Large intestine (tissue), 3 donors: Measurements from ENCODE around the gene CYTH4. TPM values are rescaled to one million over a fixed set of nuclear protein-coding genes. Genes with fewer than 3 reads are reported as not detected.

Experiments
- DNase-seq, 2 donors: peaks; one replicate each; pipeline versions ENCODE4 v3.0.0 to v3.0.0-alpha.2; 2013
- H3K27ac ChIP-seq: one replicate; pipeline ENCODE4 v1.5.1; 2013; ENCODE audit warnings: low read length
- H3K27me3 ChIP-seq: 2 replicates; pipeline ENCODE4 v1.6.1; 2013; ENCODE audit warnings: low read length; ENCODE audit not compliant: control insufficient read depth, insufficient read depth
- H3K36me3 ChIP-seq: 2 replicates; pipeline ENCODE4 v1.6.1; 2013; ENCODE audit warnings: low read length; ENCODE audit not compliant: control insufficient read depth, insufficient read depth
- H3K4me1 ChIP-seq: one replicate; pipeline ENCODE4 v1.6.1; 2013; ENCODE audit warnings: low read length; ENCODE audit not compliant: control insufficient read depth, insufficient read depth
- H3K4me3 ChIP-seq: one replicate; pipeline ENCODE4 v1.5.1; 2013; ENCODE audit warnings: low read length
- H3K9me3 ChIP-seq: one replicate; pipeline ENCODE4 v1.6.1; 2013; ENCODE audit warnings: mild to moderate bottlenecking, low read depth, low read length, moderate library complexity; ENCODE audit not compliant: control insufficient read depth
- WGBS: methylation state at CpG from one replicate; pipeline ENCODE4 v1.1.5; 2013; ENCODE audit warnings: low lambda C conversion rate; ENCODE audit not compliant: insufficient coverage; 5-methylcytosine and 5-hydroxymethylcytosine counted together
- polyA plus RNA-seq: library from polyadenylated mRNA; unstranded; fragments of 120-200 nt; gene quantifications from one replicate; pipeline ENCODE4 v1.2.1, GENCODE V29; 2013

The CYTH4 gene
- polyA plus RNA-seq, 1 donor: 4.3 TPM

GRCh38 chr22:37281195-37281594, 1.1 kb upstream of the CYTH4 start:
- no CpG with 5 or more reads among the region's 7 CpGs for WGBS
- no peak for DNase-seq
- no peak overlapping the region for H3K27ac ChIP-seq
- H3K4me1 ChIP-seq: no peaks in the 10 kb centered on the region
- H3K9me3 ChIP-seq: no peaks in the 10 kb centered on the region
- peaks cover 14% of the 10 kb centered on the region for H3K27me3 ChIP-seq
- H3K4me3 ChIP-seq: no peak overlapping the region
- no peaks in the 10 kb centered on the region for H3K36me3 ChIP-seq

DNA sequence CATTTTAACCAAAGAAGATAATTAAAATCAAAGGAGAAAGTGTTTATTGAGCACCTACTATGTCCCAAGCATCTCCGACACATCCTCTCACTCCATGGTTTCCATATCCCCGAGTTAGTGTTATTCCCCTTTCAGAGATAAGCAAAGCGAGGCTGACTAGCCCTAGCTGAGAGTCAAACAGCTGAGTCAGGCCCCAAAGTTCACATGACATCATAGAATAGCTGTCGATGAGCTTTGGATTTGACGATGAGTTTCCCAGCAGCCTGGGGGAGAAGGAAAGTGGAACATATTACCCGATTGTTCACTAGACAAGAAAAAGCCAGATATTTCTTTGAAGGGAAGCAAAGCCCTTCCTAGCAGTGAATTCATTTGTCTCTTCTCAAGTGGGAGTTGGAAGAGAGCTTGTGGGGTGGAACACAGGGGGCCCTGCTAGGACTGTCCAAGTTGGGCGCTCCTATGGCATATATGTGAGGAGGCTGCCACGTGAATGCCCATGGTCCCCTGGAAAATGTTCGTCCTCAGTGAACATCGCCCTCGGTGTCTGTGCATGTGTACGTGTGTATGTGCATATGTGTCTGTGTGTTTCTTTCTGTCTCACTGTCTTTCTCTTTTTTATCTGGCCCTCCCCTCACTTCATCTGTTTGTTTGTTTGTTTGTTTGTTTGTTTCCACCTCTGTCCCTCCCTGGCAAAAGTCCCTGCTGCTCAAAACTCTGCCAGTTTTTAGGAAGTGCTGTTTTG, 493 bp upstream of the CYTH4 start:
- Histone ChIP-seq H3K9me3 (no peaks in the 10 kb centered on the region), H3K4me1 (no peaks in the 10 kb centered on the region), H3K27me3 (peaks cover 14% of the 10 kb centered on the region), H3K36me3 (no peaks in the 10 kb centered on the region), H3K27ac (no peak overlapping the region), H3K4me3 (no peak overlapping the region)
- no CpG with 5 or more reads among the region's 12 CpGs for WGBS
- DNase-seq: no peak

DNA sequence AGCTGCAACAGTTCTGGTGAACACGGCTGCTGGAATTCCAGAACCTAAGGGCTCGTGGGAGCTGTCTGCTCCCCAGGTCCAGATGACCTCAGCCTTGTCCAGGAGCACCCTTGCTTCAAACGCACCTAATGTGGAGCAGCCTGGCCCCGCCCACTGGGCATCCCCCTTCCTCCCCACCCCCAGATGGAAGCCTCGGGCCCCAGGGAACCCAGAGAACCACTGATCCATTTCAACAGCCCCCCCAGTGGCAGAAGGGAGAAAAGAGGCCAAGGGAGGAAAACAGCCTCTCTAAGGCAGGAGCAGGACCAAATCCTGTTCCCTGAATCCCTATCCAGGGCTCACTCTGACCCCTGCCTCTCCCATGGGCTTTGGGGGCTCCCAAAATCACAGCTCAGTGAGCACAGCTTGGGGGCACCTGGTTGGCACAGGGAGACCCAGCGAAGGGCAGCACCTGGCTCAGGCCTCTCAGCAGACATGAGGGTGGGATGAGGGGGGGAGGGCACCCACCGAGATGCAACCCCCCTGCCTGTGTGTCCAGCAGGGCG, 1.2 kb downstream of the CYTH4 start:
- Histone ChIP-seq H3K4me1 (no peaks in the 10 kb centered on the region), H3K27ac (no peak overlapping the region), H3K4me3 (peak overlapping the region; percentile 13), H3K36me3 (no peaks in the 10 kb centered on the region), H3K9me3 (no peaks in the 10 kb centered on the region), H3K27me3 (peaks cover 8% of the 10 kb centered on the region)
- no peak for DNase-seq
- WGBS: no CpG with 5 or more reads among the region's 8 CpGs

DNA sequence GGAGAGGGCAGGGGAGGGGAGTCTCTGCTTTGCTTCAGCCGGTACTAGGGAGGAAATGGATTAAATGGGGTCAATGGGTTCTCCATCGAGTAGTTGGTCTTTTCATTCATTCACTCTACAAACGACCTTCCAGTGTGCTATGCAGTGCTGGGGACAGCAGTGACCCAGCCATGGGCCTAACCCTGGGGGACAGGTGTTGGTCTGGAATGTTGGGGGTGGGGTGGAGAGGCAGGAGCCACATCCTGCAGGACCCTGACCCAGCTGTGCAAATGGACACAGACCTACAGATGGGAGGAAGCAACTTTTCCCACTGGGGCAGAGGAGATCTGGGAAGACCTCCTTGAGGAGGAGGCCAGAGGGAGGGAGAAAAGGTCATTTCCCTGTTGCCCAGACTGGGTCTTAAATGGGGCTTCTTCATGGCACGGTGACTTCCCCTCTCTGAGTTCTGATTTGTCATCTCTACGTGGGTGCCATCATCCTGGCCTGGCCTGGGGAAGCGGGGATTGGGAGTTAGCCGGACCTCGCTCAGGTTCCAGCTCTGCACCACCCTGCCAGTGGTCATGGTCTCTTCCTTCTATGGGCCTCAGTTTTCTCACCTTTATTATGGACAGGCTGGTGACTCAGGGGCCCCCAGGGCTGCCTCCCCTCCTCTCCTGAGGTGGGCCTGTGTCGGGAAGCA, 2.0 kb downstream of the CYTH4 start:
- H3K4me1 ChIP-seq: no peaks in the 10 kb centered on the region
- no peaks in the 10 kb centered on the region for H3K9me3 ChIP-seq
- no CpG with 5 or more reads among the region's 9 CpGs for WGBS
- H3K4me3 ChIP-seq: no peak overlapping the region
- no peaks in the 10 kb centered on the region for H3K36me3 ChIP-seq
- peaks cover 8% of the 10 kb centered on the region for H3K27me3 ChIP-seq
- no peak for DNase-seq
- H3K27ac ChIP-seq: no peak overlapping the region

- no peaks in the 10 kb centered on the region for H3K9me3 ChIP-seq
- H3K4me3 ChIP-seq: no peak overlapping the region
- H3K27ac ChIP-seq: no peak overlapping the region
- no peaks in the 10 kb centered on the region for H3K36me3 ChIP-seq
- H3K27me3 ChIP-seq: peaks cover 8% of the 10 kb centered on the region
- no CpG with 5 or more reads among the region's 14 CpGs for WGBS
- no peak for DNase-seq
- H3K4me1 ChIP-seq: no peaks in the 10 kb centered on the region
Observed at GRCh38 chr22:37284805-37285355, 2.6 kb downstream of the CYTH4 start.

DNA sequence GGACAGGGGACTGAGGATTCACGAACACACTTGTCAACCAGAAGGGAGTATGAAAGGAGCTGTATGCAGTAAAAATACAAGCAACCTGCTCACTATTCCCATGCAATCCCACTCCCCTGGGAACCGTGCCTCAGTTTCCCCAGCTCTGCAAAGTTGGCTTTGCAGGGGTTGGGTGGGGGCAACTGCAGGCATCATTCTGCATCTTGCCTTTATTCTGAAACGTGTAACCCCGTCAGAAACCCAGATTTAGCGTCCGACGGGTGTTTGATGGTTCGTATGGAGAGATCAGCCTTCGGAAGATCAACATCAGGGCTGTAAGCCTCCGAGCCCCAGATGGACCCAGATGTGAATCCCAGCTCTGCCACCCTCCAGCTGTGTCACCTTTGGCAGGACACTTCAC, 3.6 kb downstream of the CYTH4 start:
- DNase-seq: no peak
- peaks cover 8% of the 10 kb centered on the region for H3K27me3 ChIP-seq
- WGBS: no CpG with 5 or more reads among the region's 10 CpGs
- no peaks in the 10 kb centered on the region for H3K9me3 ChIP-seq
- H3K4me1 ChIP-seq: no peaks in the 10 kb centered on the region
- H3K27ac ChIP-seq: no peak overlapping the region
- no peak overlapping the region for H3K4me3 ChIP-seq
- no peaks in the 10 kb centered on the region for H3K36me3 ChIP-seq

GRCh38 chr22:37287550-37287951, 5.2 kb downstream of the CYTH4 start:
- DNase-seq: no peak
- H3K4me3 ChIP-seq: no peak overlapping the region
- H3K27ac ChIP-seq: no peak overlapping the region
- WGBS: no CpG with 5 or more reads among the region's 10 CpGs
- H3K9me3 ChIP-seq: no peaks in the 10 kb centered on the region
- H3K4me1 ChIP-seq: no peaks in the 10 kb centered on the region
- peaks cover 4% of the 10 kb centered on the region for H3K27me3 ChIP-seq
- no peaks in the 10 kb centered on the region for H3K36me3 ChIP-seq

- Histone ChIP-seq H3K4me1 (no peaks in the 10 kb centered on the region), H3K27me3 (no peaks in the 10 kb centered on the region), H3K27ac (no peak overlapping the region), H3K9me3 (no peaks in the 10 kb centered on the region), H3K4me3 (no peak overlapping the region), H3K36me3 (no peaks in the 10 kb centered on the region)
- WGBS: no CpG with 5 or more reads among the region's 7 CpGs
- DNase-seq: no peak
Observed at GRCh38 chr22:37288521-37288920, 6.2 kb downstream of the CYTH4 start.

GRCh38 chr22:37289156-37289735, 6.9 kb downstream of the CYTH4 start:
- H3K4me3 ChIP-seq: no peak overlapping the region
- H3K27ac ChIP-seq: no peak overlapping the region
- WGBS: no CpG with 5 or more reads among the region's 7 CpGs
- no peaks in the 10 kb centered on the region for H3K4me1 ChIP-seq
- H3K9me3 ChIP-seq: no peaks in the 10 kb centered on the region
- no peaks in the 10 kb centered on the region for H3K36me3 ChIP-seq
- H3K27me3 ChIP-seq: no peaks in the 10 kb centered on the region
- DNase-seq: no peak

DNA sequence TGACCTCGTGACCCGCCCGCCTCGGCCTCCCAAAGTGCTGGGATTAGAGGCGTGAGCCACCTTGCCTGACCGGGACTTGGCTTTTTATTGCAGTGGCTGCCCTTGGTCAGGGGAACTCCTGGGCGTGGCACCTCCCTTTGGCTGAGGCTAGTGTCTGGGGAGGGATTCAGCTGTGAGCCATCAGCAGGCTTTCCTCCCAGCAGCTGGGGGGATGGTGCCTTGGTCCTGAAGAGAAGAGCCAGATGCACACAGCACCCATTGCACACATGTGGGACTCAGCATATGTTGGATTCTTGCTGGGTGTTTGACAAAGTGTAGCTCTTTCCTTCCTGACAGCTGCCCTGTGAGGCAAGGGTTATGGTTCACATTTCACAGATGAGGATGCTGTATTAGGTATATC, 8.4 kb downstream of the CYTH4 start:
- H3K4me1 ChIP-seq: no peaks in the 10 kb centered on the region
- H3K9me3 ChIP-seq: no peaks in the 10 kb centered on the region
- H3K27ac ChIP-seq: no peak overlapping the region
- no peaks in the 10 kb centered on the region for H3K27me3 ChIP-seq
- no peak for DNase-seq
- H3K36me3 ChIP-seq: no peaks in the 10 kb centered on the region
- WGBS: no CpG with 5 or more reads among the region's 7 CpGs
- H3K4me3 ChIP-seq: no peak overlapping the region
